ENCODE results near the gene UBE2L3. TPM values are rescaled to one million over a fixed set of nuclear protein-coding genes. Genes with fewer than 3 reads are reported as not detected.

Gene UBE2L3
- total and polyA plus RNA-seq, 2 of the 13 experiments (the other 11 are each of a cell fraction or from before 2014, with no cell fraction given) = 30.2 to 58.1 TPM

GRCh38 chr22:21646608-21647590, 79.4 kb downstream of the UBE2L3 start (continued):
- TF ChIP-seq ZBTB49 (CRISPR knock-in tag; IDR thresholded peaks at IDR 0.05; ENCODE audit: borderline replicate concordance) (no peak), ZNF121 (CRISPR knock-in tag; IDR thresholded peaks at IDR 0.05) (0 out of 2 replicates have a peak, but pooled peaks have one; percentile 18), CSRNP2 (CRISPR knock-in tag; conservative IDR thresholded peaks at IDR 0.05; ENCODE audit: low read depth) (no peak), CREB3 (CRISPR knock-in tag; IDR thresholded peaks at IDR 0.05) (no peak), CTCF (CRISPR knock-in tag; IDR thresholded peaks at IDR 0.05) (peak; percentile 86), SNAI1 (CRISPR knock-in tag; IDR thresholded peaks at IDR 0.05; ENCODE audit: borderline replicate concordance) (no peak), REXO4 (CRISPR knock-in tag; IDR thresholded peaks at IDR 0.05; ENCODE audit: borderline replicate concordance) (no peak), ZNF20 (CRISPR knock-in tag; IDR thresholded peaks at IDR 0.05) (no peak), ZNF34 (CRISPR knock-in tag; IDR thresholded peaks at IDR 0.05; ENCODE audit: borderline replicate concordance) (no peak), ZBTB44 (CRISPR knock-in tag; IDR thresholded peaks at IDR 0.05) (no peak), ARNTL (CRISPR knock-in tag; IDR thresholded peaks at IDR 0.05) (no peak), ZNF367 (CRISPR knock-in tag; IDR thresholded peaks at IDR 0.05; ENCODE audit: borderline replicate concordance) (no peak), ZNF496 (CRISPR knock-in tag; IDR thresholded peaks at IDR 0.05; ENCODE audit: insufficient replicate concordance) (no peak), HNRNPLL (IDR thresholded peaks at IDR 0.05; ENCODE audit: low read depth, low read length, poor library complexity, severe bottlenecking) (no peak), YY1 (IDR thresholded peaks at IDR 0.05; ENCODE audit: insufficient read depth, insufficient replicate concordance, low read depth, low read length) (no peak), ZNF3 (CRISPR knock-in tag; IDR thresholded peaks at IDR 0.05) (no peak)
